GM23248 (cell line): ENCODE results near the gene PPFIBP2. TPM values are rescaled to one million over a fixed set of nuclear protein-coding genes. Genes with fewer than 3 reads are reported as not detected.

ENCODE experiments used
- DNase-seq: peaks from one replicate; pipeline ENCODE4 v3.0.0-alpha.2; 2015
- H2AFZ ChIP-seq: fragments of 200-600 bp; sonication (generic); 2 replicates; pipeline ENCODE4 v1.6.1; 2016; ENCODE audit warnings: antibody characterized with exemption
- H3F3A ChIP-seq: fragments of 200-600 bp; sonication (generic); 2 replicates; pipeline ENCODE4 v1.6.1; 2016; ENCODE audit warnings: mild to moderate bottlenecking, antibody characterized with exemption, mixed run types; ENCODE audit not compliant: insufficient read depth
- H3K27ac ChIP-seq: fragments of 200-600 bp; sonication (generic); 2 replicates; pipeline ENCODE4 v1.5.1; 2016; ENCODE audit warnings: mild to moderate bottlenecking
- H3K27me3 ChIP-seq: fragments of 200-600 bp; sonication (generic); replicated peaks from 2 replicates; pipeline ENCODE4 v1.6.1; 2016; ENCODE audit warnings: mild to moderate bottlenecking; ENCODE audit not compliant: insufficient read depth
- H3K36me3 ChIP-seq: fragments of 200-600 bp; sonication (generic); 2 replicates; pipeline ENCODE4 v1.6.1; 2016; ENCODE audit warnings: low read depth, mild to moderate bottlenecking
- H3K4me1 ChIP-seq: fragments of 200-600 bp; sonication (generic); 2 replicates; pipeline ENCODE4 v1.6.1; 2016; ENCODE audit warnings: mild to moderate bottlenecking; ENCODE audit not compliant: insufficient read depth
- H3K4me2 ChIP-seq: fragments of 200-600 bp; sonication (generic); one replicate; pipeline ENCODE4 v1.6.1; 2016; ENCODE audit warnings: mild to moderate bottlenecking; ENCODE audit not compliant: unreplicated experiment
- H3K4me3 ChIP-seq: fragments of 200-600 bp; sonication (generic); 2 replicates; pipeline ENCODE4 v1.5.1; 2016; ENCODE audit warnings: mild to moderate bottlenecking
- H3K79me2 ChIP-seq: fragments of 200-600 bp; sonication (generic); 2 replicates; pipeline ENCODE4 v1.6.1; 2016; ENCODE audit warnings: mild to moderate bottlenecking; ENCODE audit not compliant: insufficient read depth
- H3K9ac ChIP-seq: fragments of 200-600 bp; sonication (generic); 2 replicates; pipeline ENCODE4 v1.6.1; 2016; ENCODE audit warnings: mild to moderate bottlenecking
- H3K9me2 ChIP-seq: fragments of 200-600 bp; sonication (generic); 2 replicates; pipeline ENCODE4 v1.6.1; 2016; ENCODE audit warnings: mixed run types, mild to moderate bottlenecking, moderate library complexity; ENCODE audit not compliant: insufficient read depth
- H3K9me3 ChIP-seq: fragments of 200-600 bp; sonication (generic); one replicate; pipeline ENCODE4 v1.6.1; 2017; ENCODE audit warnings: low read depth
- H4K20me1 ChIP-seq: fragments of 200-600 bp; sonication (generic); 2 replicates; pipeline ENCODE4 v1.6.0; 2016; ENCODE audit not compliant: insufficient read depth
- EZH2 ChIP-seq: fragments of 200-600 bp; sonication (generic); IDR thresholded peaks from 2 replicates; pipeline ENCODE4 v1.6.1; 2018; ENCODE audit warnings: antibody characterized with exemption, mild to moderate bottlenecking; ENCODE audit not compliant: insufficient read depth, poor library complexity, severe bottlenecking
- EZH2phosphoT487 ChIP-seq: fragments of 200-600 bp; sonication (generic); IDR thresholded peaks from 2 replicates; pipeline ENCODE4 v1.6.1; 2018; ENCODE audit warnings: antibody characterized with exemption, moderate library complexity, mild to moderate bottlenecking, low read depth; ENCODE audit not compliant: insufficient read depth
- WGBS, 2 experiments: methylation state at CpG; one replicate each; pipeline ENCODE4 v1.1.6; 2015 to 2017; ENCODE audit warnings: low lambda C conversion rate in 2 of 2, low coverage in 1 of 2; ENCODE audit errors: missing lambda C conversion rate in 2 of 2; 5-methylcytosine and 5-hydroxymethylcytosine counted together
- in situ Hi-C: fragments of 300-500 bp; cut with MboI; formaldehyde crosslinking; loops from 2 replicates; pipeline ENCODE4 v1.15.0; 2020
- polyA plus RNA-seq: library from polyadenylated mRNA; unstranded; fragments of >200 nt; fragmentation: Nextera tagmentation; extraction: Ambion mirVana; gene quantifications from 2 replicates; pipeline ENCODE4 v1.2.1, GENCODE V29; 2016
- total RNA-seq: library from RNA; depleted of rRNA; stranded (reverse); fragments of >200 nt; shearing (Covaris generic); gene quantifications from 2 replicates; pipeline ENCODE4 v1.2.3, GENCODE V29; 2014

PPFIBP2 gene
- total and polyA plus RNA-seq, 2 experiments from 2014 or later, result 4.1 to 5.9 TPM

- Histone ChIP-seq H3K9ac (no peak overlapping the region), H3K79me2 (no peaks in the 10 kb centered on the region), H3K9me3 (no peaks in the 10 kb centered on the region), H3K36me3 (no peaks in the 10 kb centered on the region), H3F3A (no peaks in the 10 kb centered on the region), H3K27me3 (no peaks in the 10 kb centered on the region), H4K20me1 (no peaks in the 10 kb centered on the region), H3K4me1 (peaks cover 13% of the 10 kb centered on the region), H3K4me3 (no peak overlapping the region), H2AFZ (no peak overlapping the region), H3K4me2 (no peak overlapping the region), H3K9me2 (no peaks in the 10 kb centered on the region), H3K27ac (no peak overlapping the region)
- DNase-seq, result no peak
- 71 to 76% methylated on average over 6 of the region's 6 CpGs for WGBS, 2 experiments
- TF ChIP-seq EZH2, result no peak
- no peak for TF ChIP-seq EZH2phosphoT487
- in situ Hi-C loops, result no loop called here
These were observed 23.5 kb downstream of the PPFIBP2 start for GRCh38 chr11:7537265-7537664.

- H3K79me2 ChIP-seq, result no peaks in the 10 kb centered on the region
- no peaks in the 10 kb centered on the region for H3K36me3 ChIP-seq
- H3K27me3 ChIP-seq, result no peaks in the 10 kb centered on the region
- DNase-seq, result peak; percentile 74
- H3K27ac ChIP-seq, result no peak overlapping the region
- H3K4me2 ChIP-seq, result peak overlapping the region; percentile 72
- 0 out of 2 replicates have a peak overlapping the region, but pooled peaks have one; percentile 26 for H3K9ac ChIP-seq
- H2AFZ ChIP-seq, result peak overlapping the region; percentile 42
- H3K4me1 ChIP-seq, result peaks cover 13% of the 10 kb centered on the region
- H3K9me2 ChIP-seq, result no peaks in the 10 kb centered on the region
- H3K4me3 ChIP-seq, result peak overlapping the region; percentile 22
- in situ Hi-C loops, result no loop called here
- TF ChIP-seq EZH2phosphoT487 (no peak), EZH2 (no peak)
- no peaks in the 10 kb centered on the region for H3F3A ChIP-seq
- H3K9me3 ChIP-seq, result no peaks in the 10 kb centered on the region
- no peaks in the 10 kb centered on the region for H4K20me1 ChIP-seq
- 2 to 4% methylated on average over 8 of the region's 8 CpGs for WGBS, 2 experiments
These were observed 24.2 kb downstream of the PPFIBP2 start for GRCh38 chr11:7538031-7538430.

- Histone ChIP-seq H3K4me2 (peak overlapping the region; percentile 72), H4K20me1 (no peaks in the 10 kb centered on the region), H3K9me2 (no peaks in the 10 kb centered on the region), H3K9me3 (no peaks in the 10 kb centered on the region), H2AFZ (peak overlapping the region; percentile 42), H3K27me3 (no peaks in the 10 kb centered on the region), H3K79me2 (no peaks in the 10 kb centered on the region), H3K4me1 (peaks cover 13% of the 10 kb centered on the region), H3K4me3 (peak overlapping the region; percentile 22), H3K9ac (0 out of 2 replicates have a peak overlapping the region, but pooled peaks have one; percentile 26), H3F3A (no peaks in the 10 kb centered on the region), H3K27ac (no peak overlapping the region), H3K36me3 (no peaks in the 10 kb centered on the region)
- 38 to 46% methylated on average over 12 of the region's 12 CpGs for WGBS, 2 experiments
- in situ Hi-C loops, result no loop called here
- no peak for DNase-seq
- no peak for TF ChIP-seq EZH2
- TF ChIP-seq EZH2phosphoT487, result no peak
These were observed 25.0 kb downstream of the PPFIBP2 start for GRCh38 chr11:7538466-7539454.

- H3K4me1 ChIP-seq, result peaks cover 13% of the 10 kb centered on the region
- no peaks in the 10 kb centered on the region for H3K36me3 ChIP-seq
- no peak overlapping the region for H3K4me3 ChIP-seq
- H3K79me2 ChIP-seq, result no peaks in the 10 kb centered on the region
- H4K20me1 ChIP-seq, result no peaks in the 10 kb centered on the region
- TF ChIP-seq EZH2phosphoT487 (no peak), EZH2 (no peak)
- H3K9me3 ChIP-seq, result no peaks in the 10 kb centered on the region
- H3K9me2 ChIP-seq, result no peaks in the 10 kb centered on the region
- H2AFZ ChIP-seq, result no peak overlapping the region
- no peaks in the 10 kb centered on the region for H3F3A ChIP-seq
- H3K27ac ChIP-seq, result no peak overlapping the region
- WGBS, 2 experiments, result 88 to 89% methylated on average over 8 of the region's 8 CpGs
- DNase-seq, result no peak
- in situ Hi-C loops, result no loop called here
- no peak overlapping the region for H3K4me2 ChIP-seq
- H3K9ac ChIP-seq, result no peak overlapping the region
- no peaks in the 10 kb centered on the region for H3K27me3 ChIP-seq
These were observed 27.2 kb downstream of the PPFIBP2 start for GRCh38 chr11:7540830-7541555.
